GM12865 (cell line): Measurements from ENCODE around the gene RRP12.

ENCODE experiments used
- DNase-seq: peaks from one replicate; pipeline ENCODE4 v3.0.0; 2010; ENCODE audit warnings: low read depth
- H3K4me3 ChIP-seq: 2 replicates; pipeline ENCODE4 v1.5.1; 2011; ENCODE audit warnings: mild to moderate bottlenecking, low read depth, low read length, control low read depth
- TF ChIP-seq, protein P1 (sequence below): IDR thresholded peaks from 2 replicates; pipeline ENCODE4 v1.5.1; 2011; ENCODE audit warnings: low read length, control low read depth, low read depth, inconsistent platforms; ENCODE audit not compliant: insufficient read depth; ENCODE audit errors: missing control alignments

The RRP12 gene

DNA sequence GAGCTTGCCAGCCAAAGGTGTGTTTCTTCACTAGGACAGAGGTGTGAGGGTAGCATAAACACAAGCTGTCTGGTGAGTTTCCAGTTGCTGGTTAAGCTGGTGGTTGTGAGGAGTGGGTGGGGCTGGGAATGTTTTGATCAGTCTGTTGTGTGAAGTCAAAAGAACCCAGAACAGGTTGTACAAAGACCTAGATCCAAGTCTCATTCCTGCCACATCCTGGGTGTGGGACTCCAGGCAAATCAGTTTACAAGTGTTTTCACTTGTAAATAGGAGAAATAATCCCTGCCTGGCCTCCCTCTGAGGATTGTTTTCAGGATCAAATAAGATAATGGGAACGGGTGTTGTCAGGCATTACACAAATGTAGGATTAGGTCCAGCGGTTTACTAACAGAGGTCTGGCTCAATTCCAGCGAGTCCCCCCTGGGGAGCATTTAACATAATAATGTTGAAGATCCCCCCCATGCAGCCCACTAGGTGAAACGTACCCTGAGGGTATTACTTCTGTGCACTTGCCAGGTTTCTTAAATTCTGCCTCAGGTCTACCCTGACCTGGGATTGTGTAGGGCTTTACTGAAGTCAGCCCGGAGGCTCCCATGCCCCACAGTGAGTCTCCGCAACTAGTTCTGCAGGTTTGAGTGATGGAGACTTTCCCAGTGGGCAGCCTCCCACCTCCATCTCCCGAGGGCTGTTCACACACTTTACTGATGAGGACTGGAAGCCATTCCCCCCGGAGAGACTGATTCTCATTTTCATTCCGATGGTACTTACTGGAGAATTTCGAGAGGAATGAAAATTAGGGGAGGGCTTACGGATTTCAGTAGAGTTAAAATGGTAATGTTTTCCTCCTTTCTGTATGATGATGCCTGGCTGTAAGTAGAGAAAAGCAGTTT is 64.0 kb downstream of the RRP12 start:
- TF ChIP-seq, protein P1, sequence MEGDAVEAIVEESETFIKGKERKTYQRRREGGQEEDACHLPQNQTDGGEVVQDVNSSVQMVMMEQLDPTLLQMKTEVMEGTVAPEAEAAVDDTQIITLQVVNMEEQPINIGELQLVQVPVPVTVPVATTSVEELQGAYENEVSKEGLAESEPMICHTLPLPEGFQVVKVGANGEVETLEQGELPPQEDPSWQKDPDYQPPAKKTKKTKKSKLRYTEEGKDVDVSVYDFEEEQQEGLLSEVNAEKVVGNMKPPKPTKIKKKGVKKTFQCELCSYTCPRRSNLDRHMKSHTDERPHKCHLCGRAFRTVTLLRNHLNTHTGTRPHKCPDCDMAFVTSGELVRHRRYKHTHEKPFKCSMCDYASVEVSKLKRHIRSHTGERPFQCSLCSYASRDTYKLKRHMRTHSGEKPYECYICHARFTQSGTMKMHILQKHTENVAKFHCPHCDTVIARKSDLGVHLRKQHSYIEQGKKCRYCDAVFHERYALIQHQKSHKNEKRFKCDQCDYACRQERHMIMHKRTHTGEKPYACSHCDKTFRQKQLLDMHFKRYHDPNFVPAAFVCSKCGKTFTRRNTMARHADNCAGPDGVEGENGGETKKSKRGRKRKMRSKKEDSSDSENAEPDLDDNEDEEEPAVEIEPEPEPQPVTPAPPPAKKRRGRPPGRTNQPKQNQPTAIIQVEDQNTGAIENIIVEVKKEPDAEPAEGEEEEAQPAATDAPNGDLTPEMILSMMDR = no peak
- H3K4me3 ChIP-seq = no peak overlapping the region

DNA sequence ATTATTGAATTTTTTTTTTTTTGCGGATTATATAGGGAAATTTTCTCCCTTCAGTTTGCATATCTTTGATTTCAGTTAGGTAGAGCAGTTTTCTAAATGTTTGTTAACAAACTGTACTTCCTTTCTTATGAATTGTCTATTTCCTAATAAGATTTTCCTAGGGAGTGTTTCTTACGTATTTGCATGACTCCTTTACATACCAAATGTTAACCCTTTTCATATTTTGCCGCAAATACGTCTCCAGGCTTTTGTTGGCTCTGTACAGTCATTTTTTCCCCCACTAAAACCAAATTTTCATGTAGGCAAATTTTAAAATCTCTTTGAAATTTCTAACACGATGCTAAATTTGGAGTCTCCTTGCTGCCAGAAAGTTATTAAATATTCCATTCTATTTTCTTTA is 64.7 kb downstream of the RRP12 start:
- no peak overlapping the region for H3K4me3 ChIP-seq
- DNase-seq = no peak
- TF ChIP-seq, protein P1 = no peak

More for the DNA sequence above, 64.0 kb downstream of the RRP12 start:
- DNase-seq = no peak

DNA sequence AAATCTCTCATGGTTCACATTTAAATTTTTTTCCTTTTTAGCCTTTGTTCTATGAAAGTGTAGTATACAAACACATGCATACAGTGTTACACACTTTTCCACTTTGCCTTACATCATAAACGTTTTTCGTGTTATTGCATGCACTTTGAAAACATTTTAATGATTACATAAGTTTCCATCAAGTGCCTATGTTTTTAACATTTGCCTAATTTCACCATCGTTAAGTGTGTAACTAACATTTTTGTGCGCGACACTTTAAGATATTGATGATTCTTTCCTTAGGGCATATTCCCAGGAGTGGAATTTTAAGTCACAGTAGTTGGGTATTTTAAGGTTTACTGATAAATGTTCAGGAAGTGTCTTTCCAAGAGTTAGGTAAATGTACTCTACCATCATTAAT is 65.1 kb downstream of the RRP12 start:
- TF ChIP-seq, protein P1 = no peak
- no peak overlapping the region for H3K4me3 ChIP-seq
- DNase-seq = no peak

DNA sequence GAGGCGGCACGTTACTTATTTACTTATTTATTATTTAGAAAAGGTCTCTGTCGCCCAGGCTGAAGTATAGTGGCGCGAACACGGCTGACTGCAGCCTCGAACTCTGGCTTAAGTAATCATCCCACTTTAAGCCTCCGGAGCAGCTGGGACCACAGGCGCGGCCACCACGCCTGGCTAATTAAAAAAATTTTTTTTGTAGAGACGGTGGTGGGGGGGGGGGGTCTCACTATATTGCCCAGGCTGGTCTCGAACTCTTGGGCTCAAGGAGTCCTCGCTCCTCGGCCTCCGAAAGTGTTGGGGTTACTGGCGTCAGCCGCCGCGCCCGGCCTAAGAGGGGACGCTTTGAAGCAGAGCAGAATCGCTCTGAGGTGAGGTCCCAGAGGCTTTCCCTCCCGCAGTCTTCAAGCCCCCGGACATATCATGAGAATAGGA is 65.9 kb downstream of the RRP12 start:
- peak overlapping the region; percentile 63 for H3K4me3 ChIP-seq
- DNase-seq = no peak
- TF ChIP-seq, protein P1 = no peak

DNA sequence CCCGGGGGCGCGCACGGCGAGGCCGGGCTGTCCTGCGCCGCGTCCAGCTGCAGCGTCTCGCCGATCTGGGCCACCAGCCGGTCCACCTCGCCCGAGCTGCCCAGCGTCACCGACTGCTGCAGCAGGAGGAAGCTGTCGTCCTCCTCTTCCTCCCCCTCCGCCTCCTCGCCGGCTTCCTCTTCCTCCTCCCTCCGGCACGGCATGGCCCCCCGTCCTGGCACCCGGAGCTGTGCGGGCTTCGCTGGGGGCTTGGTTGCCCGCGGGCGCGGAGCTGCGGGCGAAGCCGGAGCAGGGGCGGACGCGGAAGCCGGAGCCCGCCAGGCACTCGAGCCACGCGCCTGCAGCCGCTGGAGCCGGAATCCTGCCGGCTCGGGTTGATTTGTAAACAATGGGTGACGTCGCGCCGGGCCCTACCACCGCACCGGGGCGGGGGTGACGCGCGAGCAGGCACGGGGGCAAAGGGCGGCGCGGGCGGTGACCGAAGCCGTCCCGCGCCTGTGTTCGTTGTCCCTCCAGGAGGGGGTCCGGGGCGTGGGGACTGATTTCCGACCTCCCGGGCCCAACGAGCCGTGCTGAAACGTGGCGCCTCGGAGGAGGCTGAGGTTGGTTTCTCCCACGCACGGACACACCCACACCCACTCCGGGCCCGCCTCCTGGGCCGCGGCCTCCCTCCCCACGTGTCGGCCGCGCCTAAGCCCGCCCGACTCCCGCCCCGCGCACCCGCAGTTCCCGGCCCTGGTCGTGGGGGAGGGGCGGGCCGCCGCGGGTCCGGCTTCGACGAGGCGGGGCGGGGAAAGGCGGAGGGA is 66.6 kb downstream of the RRP12 start, which contains the start of gene FRAT2:
FRAT2 (minus strand) TSS at position 360 of the 806 bp plus-strand sequence; CDS start at position 203, 157 bp downstream.
- peak within 1 kb of the TSS; percentile 75 for H3K4me3 ChIP-seq
- DNase-seq = peak; percentile 95
- TF ChIP-seq, protein P1 = no peak

DNA sequence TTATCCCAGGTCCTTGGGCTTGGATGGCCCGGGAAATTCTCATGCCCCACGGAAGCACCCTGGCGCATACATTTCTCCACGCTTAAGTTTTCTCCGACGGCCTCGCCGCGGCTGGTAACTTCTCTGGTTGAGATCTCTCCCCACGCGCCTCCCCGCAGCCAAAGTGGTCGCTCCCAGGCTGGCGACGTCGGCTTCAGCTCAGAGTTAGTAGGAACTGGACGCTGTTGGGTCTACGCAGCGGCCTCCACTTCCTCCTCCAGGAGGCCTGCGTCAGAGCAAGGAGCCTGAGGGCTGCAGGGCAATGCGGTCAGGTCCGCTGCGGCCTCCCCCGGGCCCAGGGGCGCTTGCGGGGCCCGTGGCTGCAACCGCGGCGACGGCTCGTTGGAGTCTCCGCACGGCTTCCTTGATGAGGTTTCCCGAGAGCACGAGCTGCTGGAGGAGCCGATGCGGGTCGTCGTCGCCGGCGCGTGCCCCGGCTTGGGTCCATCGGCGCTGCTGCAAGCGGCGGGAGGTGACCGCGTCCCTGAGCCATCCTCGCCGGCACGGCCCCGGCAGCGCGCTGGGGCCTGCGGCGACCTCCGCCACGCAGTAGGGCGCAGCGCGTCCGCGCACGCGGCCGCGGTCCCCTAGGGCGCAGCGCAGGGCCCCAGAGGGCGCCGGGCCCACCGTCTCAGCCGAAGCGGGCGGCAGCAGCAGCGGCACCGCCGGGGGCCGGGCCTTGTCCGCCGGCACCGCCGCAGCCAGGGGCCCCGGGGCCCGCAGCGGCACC is 67.4 kb downstream of the RRP12 start:
- TF ChIP-seq, protein P1 = no peak
- H3K4me3 ChIP-seq = peak overlapping the region; percentile 75
- peak; percentile 55 for DNase-seq
